ENCODE data around the gene SAP30. TPM values are rescaled to one million over a fixed set of nuclear protein-coding genes. Genes with fewer than 3 reads are reported as not detected.

SAP30 gene
- total RNA-seq, 1 experiment from 2014 or later: 11.4 TPM

DNA sequence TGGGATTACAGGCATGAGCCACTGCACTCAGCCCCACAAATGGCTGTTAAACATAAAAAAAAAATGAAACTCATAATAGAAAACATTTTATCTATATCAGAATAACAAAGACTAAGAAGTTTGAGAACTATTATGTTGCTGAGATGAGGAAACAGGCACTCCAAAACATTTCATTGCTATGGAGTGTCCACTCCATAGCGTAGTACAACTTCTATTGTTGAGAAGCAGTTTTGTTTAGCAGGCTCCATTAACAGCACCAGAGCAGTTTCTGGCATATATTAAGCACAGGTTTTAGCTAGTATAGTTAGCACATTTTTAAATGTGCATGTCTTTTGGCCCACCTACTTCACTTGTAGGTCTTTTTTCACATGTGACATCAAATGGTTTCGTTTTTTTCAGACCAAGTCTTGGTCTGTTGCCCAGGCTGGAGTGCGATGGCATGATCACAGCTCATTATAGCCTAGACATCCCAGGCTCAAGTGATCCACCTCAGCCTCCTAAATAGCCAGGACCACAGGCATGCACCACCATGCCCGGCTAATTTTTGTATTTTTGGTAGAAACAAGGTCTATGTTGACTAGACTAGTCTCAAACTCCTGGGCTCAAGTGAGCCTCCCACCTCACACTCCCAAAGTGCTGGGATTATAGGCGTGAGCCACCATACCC is 42.4 kb upstream of the SAP30 start:
- DNase-seq: no peak
- TF ChIP-seq EZH2 (IDR thresholded peaks at IDR 0.05; ENCODE audit: low read depth): no peak
- TF ChIP-seq, protein P1, sequence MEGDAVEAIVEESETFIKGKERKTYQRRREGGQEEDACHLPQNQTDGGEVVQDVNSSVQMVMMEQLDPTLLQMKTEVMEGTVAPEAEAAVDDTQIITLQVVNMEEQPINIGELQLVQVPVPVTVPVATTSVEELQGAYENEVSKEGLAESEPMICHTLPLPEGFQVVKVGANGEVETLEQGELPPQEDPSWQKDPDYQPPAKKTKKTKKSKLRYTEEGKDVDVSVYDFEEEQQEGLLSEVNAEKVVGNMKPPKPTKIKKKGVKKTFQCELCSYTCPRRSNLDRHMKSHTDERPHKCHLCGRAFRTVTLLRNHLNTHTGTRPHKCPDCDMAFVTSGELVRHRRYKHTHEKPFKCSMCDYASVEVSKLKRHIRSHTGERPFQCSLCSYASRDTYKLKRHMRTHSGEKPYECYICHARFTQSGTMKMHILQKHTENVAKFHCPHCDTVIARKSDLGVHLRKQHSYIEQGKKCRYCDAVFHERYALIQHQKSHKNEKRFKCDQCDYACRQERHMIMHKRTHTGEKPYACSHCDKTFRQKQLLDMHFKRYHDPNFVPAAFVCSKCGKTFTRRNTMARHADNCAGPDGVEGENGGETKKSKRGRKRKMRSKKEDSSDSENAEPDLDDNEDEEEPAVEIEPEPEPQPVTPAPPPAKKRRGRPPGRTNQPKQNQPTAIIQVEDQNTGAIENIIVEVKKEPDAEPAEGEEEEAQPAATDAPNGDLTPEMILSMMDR (conservative IDR thresholded peaks at IDR 0.05): no peak
- Histone ChIP-seq H2AFZ (no peak overlapping the region), H3K9me2 (ENCODE audit: insufficient read depth) (no peaks in the 10 kb centered on the region), H3K4me1 (replicated peaks; ENCODE audit: insufficient read depth) (peaks cover 15% of the 10 kb centered on the region), H3K36me3 (ENCODE audit: low read depth) (no peaks in the 10 kb centered on the region), H3K27me3 (ENCODE audit: insufficient read depth, low read depth) (no peaks in the 10 kb centered on the region), H3K27ac (no peak overlapping the region), H3F3A (ENCODE audit: insufficient read depth, low read depth) (peaks cover 26% of the 10 kb centered on the region; the same call in 1 of the 2 replicates), H4K20me1 (ENCODE audit: insufficient read depth) (no peaks in the 10 kb centered on the region), H3K4me2 (no peak overlapping the region), H3K79me2 (ENCODE audit: low read depth) (peaks cover 24% of the 10 kb centered on the region), H3K4me3 (no peak overlapping the region), H3K9me3 (ENCODE audit: insufficient read depth, low read depth) (no peaks in the 10 kb centered on the region)
- intact Hi-C loops (cut with micrococcal nuclease; ENCODE audit: unreplicated experiment): no loop called here
- no TSS peak for BruUV-seq (replicated peaks)
- ChIA-PET CTCF (no interaction called here), POLR2A (ENCODE audit: unreplicated experiment) (no interaction called here)

DNA sequence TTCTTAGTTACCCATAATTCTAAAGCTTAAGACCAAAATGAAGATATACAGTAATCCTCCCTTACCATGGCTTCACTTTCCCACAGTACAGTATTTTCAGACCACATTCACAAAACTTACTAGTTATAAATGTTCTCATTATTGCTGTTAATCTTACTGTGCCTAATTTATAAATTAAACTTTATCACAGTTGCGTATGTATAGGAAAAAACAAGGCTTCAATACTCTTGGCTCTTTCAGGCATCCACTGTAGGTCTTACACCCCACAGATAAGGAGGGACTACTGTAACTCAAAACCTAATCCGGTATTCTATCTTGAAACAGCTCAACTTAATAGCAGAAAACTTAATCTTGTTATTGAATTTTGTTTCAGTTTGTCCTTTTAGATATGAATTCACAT is 40.2 kb upstream of the SAP30 start:
- BruUV-seq (replicated peaks): no TSS peak

DNA sequence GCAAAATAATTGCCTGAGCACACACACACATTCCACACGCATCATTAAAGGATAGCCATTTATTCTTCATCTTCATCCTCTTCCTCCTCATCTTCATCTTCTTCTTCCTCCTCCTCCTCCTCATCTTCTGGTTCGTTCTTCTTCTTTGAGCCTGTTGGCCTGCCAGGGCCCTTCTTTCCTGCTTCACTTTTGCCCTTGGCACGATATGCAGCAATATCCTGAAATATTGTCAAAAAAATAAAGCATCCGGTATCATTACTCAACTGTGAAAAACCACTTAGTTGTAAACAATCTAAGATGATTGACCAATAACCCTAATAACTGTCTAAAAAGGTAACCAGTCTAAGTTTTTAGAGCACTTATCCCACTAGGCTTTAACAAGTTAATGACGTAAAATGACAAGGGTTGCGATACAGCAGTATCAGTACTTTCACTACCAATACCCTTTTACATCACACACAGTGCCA is 38.7 kb upstream of the SAP30 start:
- H4K20me1 ChIP-seq (ENCODE audit: insufficient read depth): no peaks in the 10 kb centered on the region
- intact Hi-C loops (cut with micrococcal nuclease; ENCODE audit: unreplicated experiment): no loop called here
- ChIA-PET POLR2A (ENCODE audit: unreplicated experiment) (interaction anchor here (0.6 to 0.7 kb wide), 2 partner anchors 444 to 880 kb away, joined by 3 to 6 read pairs; no protein-coding TSS in a partner anchor), CTCF (no interaction called here)
- H3K9me2 ChIP-seq (ENCODE audit: insufficient read depth): no peaks in the 10 kb centered on the region
- H3K4me2 ChIP-seq: peak overlapping the region; percentile 84
- H3K4me3 ChIP-seq: peak overlapping the region; percentile 94
- H3K36me3 ChIP-seq (ENCODE audit: low read depth): no peaks in the 10 kb centered on the region
- no peak overlapping the region for H3K27ac ChIP-seq
- peaks cover 25% of the 10 kb centered on the region for H3K4me1 ChIP-seq (replicated peaks; ENCODE audit: insufficient read depth)
- no peaks in the 10 kb centered on the region for H3K9me3 ChIP-seq (ENCODE audit: insufficient read depth, low read depth)
- H2AFZ ChIP-seq: no peak overlapping the region
- no TSS peak for BruUV-seq (replicated peaks)
- peaks cover 23% of the 10 kb centered on the region; the same call in 1 of the 2 replicates for H3F3A ChIP-seq (ENCODE audit: insufficient read depth, low read depth)
- no peak for TF ChIP-seq EZH2 (IDR thresholded peaks at IDR 0.05; ENCODE audit: low read depth)
- TF ChIP-seq, protein P1 (conservative IDR thresholded peaks at IDR 0.05): no peak
- DNase-seq: no peak
- H3K79me2 ChIP-seq (ENCODE audit: low read depth): peaks cover 31% of the 10 kb centered on the region
- no peaks in the 10 kb centered on the region for H3K27me3 ChIP-seq (ENCODE audit: insufficient read depth, low read depth)

More for the DNA sequence above, 40.2 kb upstream of the SAP30 start:
- no peaks in the 10 kb centered on the region for H3K36me3 ChIP-seq (ENCODE audit: low read depth)
- ChIA-PET POLR2A (ENCODE audit: unreplicated experiment) (no interaction called here), CTCF (no interaction called here)
- peaks cover 29% of the 10 kb centered on the region; the same call in 1 of the 2 replicates for H3F3A ChIP-seq (ENCODE audit: insufficient read depth, low read depth)
- H2AFZ ChIP-seq: no peak overlapping the region
- peaks cover 16% of the 10 kb centered on the region for H3K4me1 ChIP-seq (replicated peaks; ENCODE audit: insufficient read depth)
- no peaks in the 10 kb centered on the region for H3K27me3 ChIP-seq (ENCODE audit: insufficient read depth, low read depth)
- H3K4me3 ChIP-seq: no peak overlapping the region
- TF ChIP-seq EZH2 (IDR thresholded peaks at IDR 0.05; ENCODE audit: low read depth): no peak
- TF ChIP-seq, protein P1 (conservative IDR thresholded peaks at IDR 0.05): no peak
- 0 out of 2 replicates have a peak overlapping the region, but pooled peaks have one; percentile 9 for H3K27ac ChIP-seq
- H3K9me2 ChIP-seq (ENCODE audit: insufficient read depth): no peaks in the 10 kb centered on the region
- no peak for DNase-seq
- H3K4me2 ChIP-seq: no peak overlapping the region
- intact Hi-C loops (cut with micrococcal nuclease; ENCODE audit: unreplicated experiment): no loop called here
- no peaks in the 10 kb centered on the region for H3K9me3 ChIP-seq (ENCODE audit: insufficient read depth, low read depth)
- H3K79me2 ChIP-seq (ENCODE audit: low read depth): peaks cover 31% of the 10 kb centered on the region
- H4K20me1 ChIP-seq (ENCODE audit: insufficient read depth): no peaks in the 10 kb centered on the region

All from PC-9 (cell line).